Common myeloid progenitor, CD34-positive (primary cell): ENCODE data around the gene UPK3A.

Experiments used
- CTCF ChIA-PET: fragments of 350-600 bp; sonication (Branson Sonifier 250); formaldehyde crosslinking; loops from one replicate; lab custom pipeline; 2021; ENCODE audit warnings: antibody characterized with exemption; lab: Charles Lee
- POLR2A ChIA-PET: fragments of 350-600 bp; sonication (Branson Sonifier 250); formaldehyde crosslinking; loops from one replicate; lab custom pipeline; 2021; ENCODE audit warnings: antibody characterized with exemption; lab: Charles Lee
- DNase-seq, 3 donors: peaks; one replicate each; pipeline versions ENCODE4 v3.0.0 to v3.0.0-alpha.2; 2013
- H3K27ac ChIP-seq, 2 experiments: 1 replicate in 1 of 2; 2 replicates in 1 of 2; pipeline ENCODE4 v1.7.0; 2013; ENCODE audit warnings: inconsistent platforms in 2 of 2, low read length in 2 of 2, mild to moderate bottlenecking in 2 of 2, low read depth in 1 of 2, moderate library complexity in 1 of 2; ENCODE audit not compliant: severe bottlenecking in 2 of 2, insufficient read depth in 1 of 2, poor library complexity in 1 of 2
- H3K27me3 ChIP-seq, 5 experiments: replicated peaks in 2 of 5; 1 replicate in 3 of 5; 2 replicates in 2 of 5; pipeline versions ENCODE4 v1.6.1 to v1.7.0; 2013; ENCODE audit warnings: low read length in 4 of 5, mild to moderate bottlenecking in 2 of 5, moderate library complexity in 2 of 5, inconsistent platforms in 1 of 5; ENCODE audit not compliant: insufficient read depth in 5 of 5, control insufficient read depth in 4 of 5
- H3K36me3 ChIP-seq, 4 experiments: 1 replicate in 2 of 4; 2 replicates in 2 of 4; pipeline versions ENCODE4 v1.6.1 to v1.7.0; 2013; ENCODE audit warnings: low read length in 3 of 4, control low read depth in 1 of 4, mild to moderate bottlenecking in 1 of 4; ENCODE audit not compliant: control insufficient read depth in 4 of 4, insufficient read depth in 4 of 4
- H3K4me1 ChIP-seq, 4 experiments: 1 replicate in 3 of 4; 2 replicates in 1 of 4; pipeline versions ENCODE4 v1.6.1 to v1.7.1; 2013; ENCODE audit warnings: low read length in 3 of 4, mild to moderate bottlenecking in 3 of 4, control low read depth in 1 of 4, inconsistent platforms in 1 of 4, moderate library complexity in 1 of 4; ENCODE audit not compliant: control insufficient read depth in 4 of 4, insufficient read depth in 4 of 4; ENCODE audit errors: control extremely low read depth in 1 of 4
- H3K4me3 ChIP-seq, 7 experiments: 1 replicate in 4 of 7; 2 replicates in 3 of 7; pipeline versions ENCODE4 v1.5.1 to v1.7.0; 2013; ENCODE audit warnings: mild to moderate bottlenecking in 7 of 7, low read length in 6 of 7, moderate library complexity in 6 of 7, inconsistent platforms in 2 of 7, low read depth in 2 of 7, control low read depth in 1 of 7; ENCODE audit not compliant: insufficient read depth in 4 of 7, control insufficient read depth in 1 of 7; ENCODE audit errors: extremely low read depth in 1 of 7
- H3K9me3 ChIP-seq, 5 experiments: 1 replicate in 4 of 5; 2 replicates in 1 of 5; pipeline versions ENCODE4 v1.6.1 to v1.7.1; 2013; ENCODE audit warnings: low read length in 4 of 5, mild to moderate bottlenecking in 2 of 5, inconsistent platforms in 1 of 5, low read depth in 1 of 5, moderate library complexity in 1 of 5; ENCODE audit not compliant: control insufficient read depth in 4 of 5, insufficient read depth in 2 of 5; ENCODE audit errors: control extremely low read depth in 1 of 5
- WGBS: methylation state at CpG from one replicate; pipeline ENCODE4 v1.1.5; 2013; ENCODE audit not compliant: insufficient coverage; 5-methylcytosine and 5-hydroxymethylcytosine counted together

The UPK3A gene

DNA sequence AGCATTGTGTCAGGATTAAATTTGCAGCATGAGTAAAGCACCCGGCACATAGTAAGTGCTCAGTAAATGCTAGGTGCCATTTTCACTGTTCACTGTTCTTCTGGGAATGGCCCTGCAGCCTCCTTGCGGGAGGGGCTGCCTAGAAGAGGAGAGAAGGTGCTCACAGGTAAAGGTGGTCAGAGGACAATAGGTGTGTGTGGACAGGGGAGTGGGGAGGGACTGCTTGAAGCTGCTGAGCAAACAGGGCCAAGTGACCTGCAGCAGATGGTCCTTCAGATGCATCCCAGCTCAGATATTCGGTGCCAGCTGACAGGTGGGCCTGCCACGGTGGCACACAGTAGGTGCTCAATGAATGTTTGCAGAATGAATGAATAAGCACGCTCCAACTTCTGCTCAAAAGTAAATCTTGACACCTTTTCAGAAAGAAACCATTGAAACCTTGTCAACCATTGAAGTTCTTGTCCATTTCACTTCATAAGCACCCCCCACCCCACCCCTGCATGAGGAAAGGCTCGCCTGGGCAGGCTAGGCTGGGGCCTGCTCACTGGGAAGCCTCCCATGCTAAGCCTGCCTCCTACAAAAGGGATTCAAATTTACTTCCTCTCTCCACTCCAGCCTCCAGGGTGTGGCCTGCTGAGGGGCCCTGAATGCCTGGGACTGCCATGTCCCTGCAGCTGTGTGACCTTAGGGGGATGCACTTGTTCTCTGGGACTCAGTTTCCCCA lies 45.6 kb upstream of the UPK3A start:
- H3K4me3 ChIP-seq = peak overlapping the region in 4 of 7 experiments; percentile 76 to 82 (median 80)
- ChIA-PET POLR2A (interaction anchor here (0.6 kb wide), 1 partner anchor 13 kb away, joined by 3 read pairs; no protein-coding TSS in a partner anchor), CTCF (no interaction called here)
- DNase-seq = no peak
- no peaks in the 10 kb centered on the region for H3K27me3 ChIP-seq
- no peaks in the 10 kb centered on the region for H3K9me3 ChIP-seq
- WGBS = 78% methylated on average over 5 of the region's 6 CpGs
- no peak overlapping the region for H3K27ac ChIP-seq
- H3K36me3 ChIP-seq = peaks cover 0 to 36% (median 11%) of the 10 kb centered on the region in 4 experiments
- H3K4me1 ChIP-seq = peaks cover 14 to 69% (median 61%) of the 10 kb centered on the region in 4 experiments

GRCh38 chr22:45239681-45240051 lies 45.1 kb upstream of the UPK3A start:
- H3K27me3 ChIP-seq = no peaks in the 10 kb centered on the region
- ChIA-PET CTCF (no interaction called here), POLR2A (interaction anchor here (0.6 kb wide), 1 partner anchor 13 kb away, joined by 3 read pairs; no protein-coding TSS in a partner anchor)
- H3K9me3 ChIP-seq = no peaks in the 10 kb centered on the region
- no peak overlapping the region for H3K27ac ChIP-seq
- WGBS = 5% methylated on average over 5 of the region's 8 CpGs
- peaks cover 8 to 65% (median 56%) of the 10 kb centered on the region in 4 experiments for H3K4me1 ChIP-seq
- peak overlapping the region; percentile 61 to 82 (median 76) for H3K4me3 ChIP-seq
- H3K36me3 ChIP-seq = peaks cover 0 to 33% (median 11%) of the 10 kb centered on the region in 4 experiments
- DNase-seq = no peak

GRCh38 chr22:45240104-45240809 lies 44.5 kb upstream of the UPK3A start:
- Histone ChIP-seq H3K4me3 (peak overlapping the region; percentile 61 to 82 (median 76)), H3K4me1 (peaks cover 4 to 62% (median 51%) of the 10 kb centered on the region in 4 experiments)
- peak in 2 of 3 donors; percentile 48 to 61 for DNase-seq

GRCh38 chr22:45240810-45241631 lies 43.7 kb upstream of the UPK3A start, which contains the start of gene KIAA0930:
KIAA0930 (minus strand) TSS chr22:45240894; CDS start chr22:45240703, 191 bp downstream.
- peak; percentile 73 to 87 (median 84) for DNase-seq
- ChIA-PET POLR2A (interaction anchor here (0.6 kb wide), 1 partner anchor 96 kb away, joined by 3 read pairs; no protein-coding TSS in a partner anchor), CTCF (interaction anchor here (1.4 kb wide), 1 partner anchor 237 kb away, joined by 3 read pairs; no protein-coding TSS in a partner anchor)

More at GRCh38 chr22:45240104-45240809, 44.5 kb upstream of the UPK3A start:
- WGBS = 0% methylated on average over 43 of the region's 73 CpGs
- no peak overlapping the region for H3K27ac ChIP-seq
- ChIA-PET CTCF (no interaction called here), POLR2A (no interaction called here)
- no peaks in the 10 kb centered on the region for H3K9me3 ChIP-seq
- peaks cover 0 to 33% (median 11%) of the 10 kb centered on the region in 4 experiments for H3K36me3 ChIP-seq
- H3K27me3 ChIP-seq = no peaks in the 10 kb centered on the region

DNA sequence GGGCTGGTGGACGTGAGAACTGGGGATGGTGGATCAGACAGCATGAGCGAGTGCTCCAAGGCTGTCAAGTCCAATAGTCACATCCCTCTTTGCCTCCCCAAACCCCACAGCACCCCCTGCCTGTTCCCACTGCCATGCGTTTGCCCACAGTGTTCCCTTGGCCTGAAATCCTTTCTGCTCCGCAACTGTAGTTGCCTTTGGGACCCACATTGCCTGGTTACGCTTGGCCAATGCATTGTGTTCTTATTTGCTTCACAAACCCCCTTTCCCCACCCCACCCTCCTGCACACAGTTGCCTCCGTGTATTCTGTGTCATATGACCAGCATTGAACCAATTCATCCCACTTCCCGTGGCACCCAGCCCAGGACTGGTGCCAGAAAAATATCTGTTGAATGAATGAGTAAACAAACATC lies 42.0 kb upstream of the UPK3A start:
- Histone ChIP-seq H3K4me3 (no peak overlapping the region), H3K4me1 (peaks cover 0 to 49% (median 31%) of the 10 kb centered on the region in 4 experiments), H3K9me3 (no peaks in the 10 kb centered on the region), H3K27ac (no peak overlapping the region), H3K27me3 (no peaks in the 10 kb centered on the region), H3K36me3 (peaks cover 0 to 12% (median 5%) of the 10 kb centered on the region in 4 experiments)
- DNase-seq = no peak
- CTCF ChIA-PET = no interaction called here
- POLR2A ChIA-PET = no interaction called here
- WGBS = 100% methylated on average over 2 of the region's 7 CpGs

More at GRCh38 chr22:45240810-45241631, 43.7 kb upstream of the UPK3A start, which contains the start of gene KIAA0930:
- Histone ChIP-seq H3K4me1 (peaks cover 4 to 56% (median 43%) of the 10 kb centered on the region in 4 experiments), H3K4me3 (peak within 1 kb of the TSS; percentile 61 to 82 (median 76)), H3K36me3 (peaks cover 0 to 28% (median 11%) of the 10 kb centered on the region in 4 experiments), H3K27me3 (no peaks in the 10 kb centered on the region), H3K27ac (no peak within 1 kb of the TSS), H3K9me3 (no peaks in the 10 kb centered on the region)
- WGBS = 1% methylated on average over 18 of the region's 66 CpGs

DNA sequence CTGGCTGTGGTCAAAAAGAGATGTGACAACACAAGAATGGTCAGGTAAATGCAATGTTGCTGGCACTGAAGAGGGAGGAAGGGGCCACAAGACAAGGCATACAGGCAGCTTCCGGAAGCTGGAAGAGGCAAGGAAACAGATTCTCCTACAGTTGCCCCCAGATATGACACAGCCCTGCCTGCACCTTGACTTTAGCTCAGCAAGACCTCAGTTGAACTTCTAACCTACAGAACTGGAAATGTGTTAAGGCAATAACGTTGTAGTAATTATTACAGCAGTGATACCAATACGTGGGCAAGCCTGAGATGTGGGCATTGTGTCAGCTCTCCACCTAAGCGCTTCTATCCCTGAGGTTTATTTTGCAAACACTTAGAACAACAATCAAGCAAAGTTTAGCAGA lies 39.8 kb upstream of the UPK3A start:
- Histone ChIP-seq H3K27me3 (no peaks in the 10 kb centered on the region), H3K27ac (no peak overlapping the region), H3K9me3 (no peaks in the 10 kb centered on the region), H3K4me3 (no peak overlapping the region), H3K36me3 (no peaks in the 10 kb centered on the region), H3K4me1 (peaks cover 0 to 28% (median 16%) of the 10 kb centered on the region in 4 experiments)
- WGBS = 77% methylated on average over 3 of the region's 4 CpGs
- CTCF ChIA-PET = interaction anchor here (0.9 kb wide), 1 partner anchor 30 kb away, joined by 3 read pairs; no protein-coding TSS in a partner anchor
- no peak for DNase-seq
- POLR2A ChIA-PET = no interaction called here
